HUES48 (cell line): ENCODE data around the gene RNF41.
"Not testable (repeated sequence)": the region's sequence is repeated elsewhere in the genome, so short reads cannot be mapped to it uniquely, and the experiment has no call there.

Experiments
- H3K27ac ChIP-seq: one replicate; pipeline ENCODE4 v1.7.0; 2013; ENCODE audit warnings: low read depth, low read length, inconsistent platforms
- H3K27me3 ChIP-seq: 2 replicates; pipeline ENCODE4 v1.6.1; 2013; ENCODE audit warnings: mild to moderate bottlenecking, low read length; ENCODE audit not compliant: control insufficient read depth, insufficient read depth
- H3K36me3 ChIP-seq: 2 replicates; pipeline ENCODE4 v1.6.1; 2013; ENCODE audit warnings: low read length; ENCODE audit not compliant: control insufficient read depth, insufficient read depth
- H3K4me1 ChIP-seq: 2 replicates; pipeline ENCODE4 v1.6.1; 2013; ENCODE audit warnings: mild to moderate bottlenecking, low read length; ENCODE audit not compliant: control insufficient read depth, insufficient read depth
- H3K4me3 ChIP-seq: 2 replicates; pipeline ENCODE4 v1.5.1; 2013; ENCODE audit warnings: mild to moderate bottlenecking, low read depth, low read length
- H3K9ac ChIP-seq: 2 replicates; pipeline ENCODE4 v1.6.1; 2013; ENCODE audit warnings: mild to moderate bottlenecking, low read depth, low read length, moderate library complexity
- H3K9me3 ChIP-seq: 2 replicates; pipeline ENCODE4 v1.6.1; 2013; ENCODE audit warnings: low read length; ENCODE audit not compliant: control insufficient read depth, insufficient read depth

RNF41 gene

GRCh38 chr12:56206452-56207166 is 15.1 kb downstream of the RNF41 start:
- Histone ChIP-seq H3K27me3 (no peaks in the 10 kb centered on the region), H3K4me3 (no peak overlapping the region), H3K9me3 (no peaks in the 10 kb centered on the region), H3K36me3 (peaks cover 66% of the 10 kb centered on the region), H3K4me1 (no peaks in the 10 kb centered on the region), H3K27ac (no peak overlapping the region), H3K9ac (no peak overlapping the region)

- Histone ChIP-seq H3K9me3 (no peaks in the 10 kb centered on the region), H3K9ac (no peak overlapping the region), H3K27me3 (no peaks in the 10 kb centered on the region), H3K4me3 (no peak overlapping the region), H3K36me3 (peaks cover 55% of the 10 kb centered on the region), H3K4me1 (no peaks in the 10 kb centered on the region), H3K27ac (no peak overlapping the region)
Measured at GRCh38 chr12:56205445-56205844, 16.3 kb downstream of the RNF41 start.

DNA sequence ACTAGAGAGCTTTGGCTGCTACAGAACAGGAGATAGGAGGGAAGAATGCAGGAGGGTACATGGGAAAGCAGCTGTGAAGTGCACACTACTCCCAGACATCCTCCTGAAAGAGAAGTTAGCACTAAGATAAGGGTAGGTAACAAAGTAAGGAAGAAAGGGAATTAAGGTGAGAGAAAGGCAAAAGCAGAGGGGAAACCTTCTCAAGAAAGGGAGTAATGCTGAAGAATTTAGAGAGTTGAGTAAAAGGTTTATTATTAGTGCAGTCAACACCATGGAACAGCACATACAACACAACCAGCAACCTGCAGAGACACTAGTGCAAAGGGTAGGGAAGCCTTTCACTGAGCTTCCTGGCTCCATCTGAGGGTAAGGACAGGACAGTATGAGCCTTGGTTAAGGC is 17.4 kb downstream of the RNF41 start:
- peaks cover 46% of the 10 kb centered on the region for H3K36me3 ChIP-seq
- H3K27ac ChIP-seq, result no peak overlapping the region
- no peaks in the 10 kb centered on the region for H3K4me1 ChIP-seq
- H3K9me3 ChIP-seq, result no peaks in the 10 kb centered on the region
- H3K9ac ChIP-seq, result no peak overlapping the region
- no peaks in the 10 kb centered on the region for H3K27me3 ChIP-seq
- no peak overlapping the region for H3K4me3 ChIP-seq

DNA sequence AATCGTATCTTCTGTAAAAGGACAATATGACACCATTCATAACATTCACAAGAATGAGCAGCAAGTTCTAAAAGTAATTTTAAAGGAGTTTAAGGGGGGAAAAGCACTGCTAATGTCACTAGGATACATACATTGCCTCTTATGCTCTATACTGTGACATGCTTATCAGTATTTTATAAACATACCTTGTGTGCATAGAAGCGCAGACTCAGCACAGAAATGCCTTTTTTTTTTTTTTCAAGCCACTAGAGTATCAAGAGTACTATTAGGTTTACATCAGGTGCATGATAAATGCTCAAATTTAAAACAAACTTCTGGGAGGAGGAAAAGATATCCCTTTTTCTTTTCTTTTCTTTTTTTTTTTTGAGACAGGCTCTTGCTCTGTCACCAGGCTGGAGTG is 18.9 kb downstream of the RNF41 start:
- Histone ChIP-seq H3K27ac (no peak overlapping the region), H3K4me1 (peaks cover 7% of the 10 kb centered on the region; the same call in 1 of the 2 replicates), H3K9me3 (no peaks in the 10 kb centered on the region), H3K36me3 (peaks cover 36% of the 10 kb centered on the region), H3K27me3 (no peaks in the 10 kb centered on the region), H3K4me3 (no peak overlapping the region), H3K9ac (no peak overlapping the region)

DNA sequence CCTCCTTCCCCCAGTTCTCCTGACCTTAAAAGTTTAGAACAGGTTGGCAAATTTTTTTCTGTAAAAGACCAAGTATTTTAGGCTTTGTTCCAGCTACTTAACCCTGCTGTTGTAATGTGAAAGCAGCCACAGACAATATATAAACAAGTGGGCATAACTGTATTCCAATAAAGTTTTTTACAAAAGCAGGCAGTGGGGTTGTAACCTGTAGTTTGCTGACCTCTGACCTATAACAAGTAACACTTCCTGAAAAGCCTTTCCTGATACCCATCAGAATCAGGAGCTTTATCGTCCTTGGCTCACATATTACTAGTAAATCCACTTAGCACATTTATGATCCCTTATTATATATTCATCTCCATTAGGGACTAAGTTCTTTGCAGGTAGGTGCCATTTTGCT is 19.4 kb downstream of the RNF41 start:
- H3K4me3 ChIP-seq, result no peak overlapping the region
- H3K9ac ChIP-seq, result no peak overlapping the region
- peaks cover 32% of the 10 kb centered on the region for H3K36me3 ChIP-seq
- H3K4me1 ChIP-seq, result peaks cover 7% of the 10 kb centered on the region; the same call in 1 of the 2 replicates
- no peak overlapping the region for H3K27ac ChIP-seq
- H3K9me3 ChIP-seq, result no peaks in the 10 kb centered on the region
- H3K27me3 ChIP-seq, result no peaks in the 10 kb centered on the region

DNA sequence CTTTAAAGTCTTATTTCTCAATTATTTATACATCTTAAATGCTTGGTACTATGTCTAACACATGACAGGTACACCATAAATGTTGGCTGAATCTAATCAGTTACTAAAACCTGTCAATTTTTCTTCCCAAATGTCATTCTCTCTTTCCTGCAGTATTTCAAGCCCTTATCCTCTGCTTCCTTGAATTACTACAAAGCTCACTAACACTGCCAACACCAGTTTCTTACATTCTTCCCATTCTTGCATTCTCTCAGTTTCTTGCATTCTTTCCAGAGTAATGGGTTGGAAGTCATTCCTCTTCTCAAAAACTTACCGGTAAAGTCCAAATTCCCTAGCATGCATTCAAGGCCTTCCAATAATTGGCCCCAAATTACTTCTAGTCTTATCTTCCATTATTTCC is 22.9 kb downstream of the RNF41 start:
- no peaks in the 10 kb centered on the region for H3K9me3 ChIP-seq
- H3K36me3 ChIP-seq, result no peaks in the 10 kb centered on the region
- no peak overlapping the region for H3K9ac ChIP-seq
- H3K4me3 ChIP-seq, result no peak overlapping the region
- H3K4me1 ChIP-seq, result peaks cover 7% of the 10 kb centered on the region; the same call in 1 of the 2 replicates
- H3K27ac ChIP-seq, result no peak overlapping the region
- H3K27me3 ChIP-seq, result no peaks in the 10 kb centered on the region

DNA sequence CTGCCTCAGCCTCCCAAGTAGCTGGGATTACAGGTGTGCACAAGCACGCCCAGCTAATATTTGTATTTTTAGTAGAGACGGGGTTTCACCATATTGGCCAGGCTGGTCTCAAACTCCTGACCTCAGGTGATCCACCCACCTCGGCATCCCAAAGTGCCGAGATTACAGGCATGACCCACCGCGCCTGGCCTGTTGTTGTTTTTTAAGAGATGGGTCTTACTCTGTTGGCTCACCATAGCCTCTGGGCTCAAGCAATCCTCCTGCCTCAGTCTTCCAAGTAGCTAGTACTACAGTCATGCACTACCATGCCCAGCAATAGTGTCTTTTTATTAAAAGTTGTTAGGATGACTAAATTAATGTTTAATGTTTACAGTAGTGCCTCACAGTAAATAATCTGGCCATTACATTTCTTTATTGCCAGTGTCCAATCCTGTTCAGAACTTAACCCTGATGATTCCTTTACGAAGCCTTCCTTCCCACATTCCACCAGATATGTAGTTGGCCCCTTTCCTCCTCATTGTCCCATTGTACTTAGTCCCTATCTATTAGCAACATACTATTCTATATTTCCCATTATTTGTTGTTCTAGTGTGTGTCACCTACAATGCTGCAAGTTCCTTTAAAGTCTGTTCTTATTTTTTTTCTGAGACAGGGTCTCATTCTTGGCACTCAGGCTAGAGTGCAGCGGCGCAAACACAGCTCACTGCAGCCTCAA is 23.6 kb downstream of the RNF41 start:
- Histone ChIP-seq H3K36me3 (no peaks in the 10 kb centered on the region), H3K27ac (no peak overlapping the region)

DNA sequence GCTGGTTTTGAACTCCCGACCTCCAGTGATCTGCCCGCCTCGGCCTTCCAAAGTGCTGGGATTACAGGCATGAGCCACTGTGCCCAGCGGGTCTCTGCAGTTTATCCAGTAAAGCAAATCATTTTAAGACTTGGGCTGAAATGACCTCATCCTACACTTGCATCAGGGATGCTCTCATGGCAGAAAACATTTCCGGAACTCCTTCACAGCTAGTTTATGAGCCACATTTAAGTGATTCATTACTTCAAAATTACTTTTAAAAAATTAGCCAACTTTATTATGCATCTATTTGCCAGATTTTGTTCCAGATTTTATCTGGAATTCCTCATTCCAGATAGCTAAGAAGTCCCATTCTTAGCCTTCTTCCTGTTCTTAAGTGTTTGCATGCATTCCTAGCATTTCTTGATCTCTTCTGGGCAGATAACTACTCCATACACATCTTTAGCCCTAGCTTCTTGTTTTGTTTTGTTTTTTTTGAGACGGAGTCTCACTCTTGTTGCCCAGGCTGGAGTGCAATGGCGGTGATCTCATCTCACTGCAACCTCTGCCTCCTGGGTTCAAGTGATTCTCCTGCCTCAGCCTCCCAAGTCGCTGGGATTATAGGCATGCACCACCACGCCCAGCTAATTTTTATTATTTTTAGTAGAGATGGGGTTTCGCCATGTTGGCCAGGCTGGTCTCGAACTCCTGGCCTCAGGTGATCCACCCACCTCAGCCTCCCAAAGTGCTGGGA is 24.7 kb downstream of the RNF41 start:
- H3K27ac ChIP-seq, H3K9me3 ChIP-seq, H3K27me3 ChIP-seq, H3K9ac ChIP-seq, H3K4me1 ChIP-seq, H3K4me3 ChIP-seq, H3K36me3 ChIP-seq: not testable (repeated sequence)

More for the DNA sequence above, 23.6 kb downstream of the RNF41 start:
- Histone ChIP-seq H3K27me3 (no peaks in the 10 kb centered on the region), H3K4me1 (peaks cover 7% of the 10 kb centered on the region; the same call in 1 of the 2 replicates), H3K9ac (no peak overlapping the region), H3K4me3 (no peak overlapping the region), H3K9me3 (no peaks in the 10 kb centered on the region)

DNA sequence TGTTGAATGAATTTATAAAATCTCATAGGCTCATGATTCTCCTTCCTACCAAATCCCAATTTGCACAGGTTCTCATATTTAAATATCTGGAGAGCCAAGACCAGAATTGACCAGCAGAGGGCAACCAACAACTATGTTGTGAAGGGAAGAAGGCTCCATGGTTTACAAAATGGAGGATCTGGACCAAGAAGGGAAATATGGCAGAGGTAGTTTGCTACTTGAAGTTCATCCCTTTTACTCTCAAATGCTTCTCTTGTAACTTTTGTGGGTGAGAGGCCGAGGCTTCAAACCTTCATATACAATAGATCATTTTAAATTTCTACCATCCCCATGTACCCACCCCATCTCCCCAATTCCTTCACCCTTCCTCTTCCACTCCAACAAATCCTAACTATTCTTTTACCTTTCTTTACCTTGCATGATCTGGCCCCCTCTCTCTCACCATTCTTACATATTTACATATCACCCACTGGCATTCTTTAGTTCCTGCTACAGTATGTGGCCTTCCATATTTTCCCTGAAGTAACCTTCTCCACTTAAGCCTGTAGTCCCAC is 28.6 kb downstream of the RNF41 start:
- Histone ChIP-seq H3K36me3 (no peaks in the 10 kb centered on the region), H3K4me1 (peaks cover 8% of the 10 kb centered on the region), H3K9ac (no peak overlapping the region), H3K27me3 (no peaks in the 10 kb centered on the region), H3K4me3 (no peak overlapping the region), H3K27ac (no peak overlapping the region), H3K9me3 (no peaks in the 10 kb centered on the region)

DNA sequence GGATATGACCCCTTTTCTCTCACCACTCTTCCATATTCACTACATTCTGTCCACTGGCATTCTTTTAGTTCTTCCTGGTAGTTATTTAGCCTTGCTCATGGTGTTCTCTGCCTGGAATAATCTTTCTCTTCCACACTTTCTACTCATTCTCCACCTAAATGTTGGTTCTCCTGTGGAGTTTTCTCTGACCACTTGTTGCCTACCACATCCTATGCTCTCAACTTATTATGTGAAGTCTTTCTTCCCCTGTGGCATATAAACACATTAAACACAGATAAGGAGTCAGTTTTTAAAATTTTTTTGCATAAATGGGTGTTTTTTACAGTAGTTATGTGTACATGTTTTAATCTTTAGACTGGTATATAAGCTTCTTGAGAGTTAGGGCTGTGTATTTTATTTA is 29.1 kb downstream of the RNF41 start:
- Histone ChIP-seq H3K9ac (no peak overlapping the region), H3K27ac (no peak overlapping the region), H3K4me3 (no peak overlapping the region), H3K27me3 (no peaks in the 10 kb centered on the region), H3K36me3 (no peaks in the 10 kb centered on the region), H3K9me3 (no peaks in the 10 kb centered on the region), H3K4me1 (peaks cover 13% of the 10 kb centered on the region)
